HCT116 (cell line): Measurements from ENCODE around the gene SH3YL1. TPM values are rescaled to one million over a fixed set of nuclear protein-coding genes. Genes with fewer than 3 reads are reported as not detected.

ENCODE experiments used
- ATAC-seq: fragments of 200-7000 bp; cut with Tn5 transposase; 2 replicates; pipeline ENCODE4 v1.9.1; 2020; ENCODE audit warnings: mild to moderate bottlenecking, moderate library complexity
- BruUV-seq: library from RNA; stranded (reverse); fragments of 400-500 nt; replicated peaks from 2 replicates; lab custom pipeline; 2021; lab: Mats Ljungman, UMichigan
- CTCF ChIA-PET: fragments of 300-600 bp; sonication (Branson Sonifier 250); formaldehyde crosslinking; loops from one replicate; lab custom pipeline; 2021; ENCODE audit warnings: antibody characterized with exemption; lab: Charles Lee
- POLR2A ChIA-PET: fragments of 300-600, 350-600 bp; sonication (Branson Sonifier 250); formaldehyde crosslinking; loops from one replicate; lab custom pipeline; 2021; ENCODE audit warnings: antibody characterized with exemption; lab: Charles Lee
- RAD21 ChIA-PET, 2 experiments: fragments of 300-600 bp; sonication (Branson Sonifier 250); formaldehyde crosslinking; loops; one replicate each; lab custom pipeline; 2023; ENCODE audit warnings: low total read pairs in 2 of 2; ENCODE audit not compliant: uncharacterized antibody in 2 of 2, unreplicated experiment in 2 of 2, low non-redundant PET in 1 of 2; lab: Charles Lee
- DNase-seq: peaks from one replicate; pipeline ENCODE4 v3.0.0-alpha.2; 2010; ENCODE audit warnings: low read depth, low spot score
- H2AFZ ChIP-seq: fragments of 200-600 bp; shearing (Covaris generic), sonication (generic); 2 replicates; pipeline ENCODE4 v1.6.1; 2017; ENCODE audit warnings: low read depth, mixed run types, mixed read lengths, antibody characterized with exemption, low read length; ENCODE audit not compliant: poor library complexity, severe bottlenecking
- H3K27ac ChIP-seq: 2 replicates; pipeline ENCODE4 v1.5.1; 2012; ENCODE audit warnings: low read depth, low read length
- H3K27me3 ChIP-seq: fragments of 200-600 bp; sonication (generic); 2 replicates; pipeline ENCODE4 v1.6.1; 2016; ENCODE audit warnings: mixed run types, low read length, mixed read lengths; ENCODE audit not compliant: insufficient read depth
- H3K36me3 ChIP-seq, 2 experiments: fragments of 200-500 bp in 1 of 2; fragments of 200-600 bp in 1 of 2; sonication (Bioruptor generic) in 1 of 2; sonication (generic) in 1 of 2; 2 replicates each; pipeline versions ENCODE4 v1.5.1 to v1.6.1; 2014 to 2016; ENCODE audit warnings: low read length in 2 of 2, inconsistent platforms in 1 of 2, mixed read lengths in 1 of 2, mixed run types in 1 of 2; ENCODE audit not compliant: insufficient read depth in 2 of 2, control insufficient read depth in 1 of 2
- H3K4me1 ChIP-seq, 2 experiments: fragments of 200-600 bp in 1 of 2; sonication (generic) in 1 of 2; 2 replicates each; pipeline versions ENCODE4 v1.5.1 to v1.6.1; 2012 to 2017; ENCODE audit warnings: low read length in 2 of 2, inconsistent platforms in 1 of 2, mild to moderate bottlenecking in 1 of 2, mixed read lengths in 1 of 2, mixed run types in 1 of 2, moderate library complexity in 1 of 2; ENCODE audit not compliant: insufficient read depth in 2 of 2, control insufficient read depth in 1 of 2
- H3K4me2 ChIP-seq: fragments of 200-600 bp; sonication (generic); 2 replicates; pipeline ENCODE4 v1.6.1; 2017; ENCODE audit warnings: mixed run types, low read length, mixed read lengths
- H3K4me3 ChIP-seq, 2 experiments: fragments of 200-600 bp in 1 of 2; sonication (generic) in 1 of 2; replicated peaks in 1 of 2; 2 replicates each; pipeline ENCODE4 v1.5.1; 2011 to 2016; ENCODE audit warnings: low read length in 2 of 2, control low read depth in 1 of 2, low read depth in 1 of 2, mild to moderate bottlenecking in 1 of 2, mixed read lengths in 1 of 2, mixed run types in 1 of 2
- H3K79me2 ChIP-seq: fragments of 200-600 bp; sonication (generic); 2 replicates; pipeline ENCODE4 v1.6.1; 2017; ENCODE audit warnings: mild to moderate bottlenecking, mixed run types, low read length, moderate library complexity, mixed read lengths; ENCODE audit not compliant: insufficient read depth
- H3K9ac ChIP-seq: fragments of 200-600 bp; sonication (generic); 2 replicates; pipeline ENCODE4 v1.6.1; 2016; ENCODE audit warnings: low read length, mixed read lengths
- H3K9me2 ChIP-seq: fragments of 200-600 bp; sonication (generic), shearing (Covaris generic); 2 replicates; pipeline ENCODE4 v1.6.1; 2017; ENCODE audit warnings: mixed run types, mild to moderate bottlenecking, moderate library complexity; ENCODE audit not compliant: insufficient read depth
- H3K9me3 ChIP-seq, 2 experiments: fragments of 200-500 bp in 1 of 2; fragments of 200-600 bp in 1 of 2; sonication (Bioruptor generic) in 1 of 2; sonication (generic) in 1 of 2; 2 replicates each; pipeline ENCODE4 v1.6.1; 2014 to 2017; ENCODE audit warnings: low read length in 2 of 2, mixed read lengths in 2 of 2, inconsistent platforms in 1 of 2, low read depth in 1 of 2, mild to moderate bottlenecking in 1 of 2, mixed run types in 1 of 2, moderate library complexity in 1 of 2; ENCODE audit not compliant: control insufficient read depth in 1 of 2, insufficient read depth in 1 of 2
- H4K20me1 ChIP-seq: fragments of 200-600 bp; sonication (generic), shearing (Covaris generic); 2 replicates; pipeline ENCODE4 v1.6.1; 2017; ENCODE audit warnings: mixed run types, mild to moderate bottlenecking, moderate library complexity; ENCODE audit not compliant: insufficient read depth
- ATF3 ChIP-seq: IDR thresholded peaks from 2 replicates; pipeline ENCODE4 v1.6.1; 2012
- CBX3 ChIP-seq: IDR thresholded peaks from 2 replicates; pipeline ENCODE4 v1.6.1; 2012; ENCODE audit warnings: low read depth
- CEBPB ChIP-seq: IDR thresholded peaks from 2 replicates; pipeline ENCODE4 v1.6.1; 2012; ENCODE audit warnings: low read depth
- CTCF ChIP-seq, 3 experiments: fragments of 200-600 bp in 1 of 3; sonication (generic) in 1 of 3; IDR thresholded peaks in 2 of 3; conservative IDR thresholded peaks in 1 of 3; 2 replicates each; pipeline ENCODE4 v1.5.1; 2012 to 2017; ENCODE audit warnings: low read depth in 2 of 3, low read length in 2 of 3, antibody characterized with exemption in 1 of 3, borderline replicate concordance in 1 of 3, control low read depth in 1 of 3, mild to moderate bottlenecking in 1 of 3, mixed read lengths in 1 of 3, mixed run types in 1 of 3, moderate library complexity in 1 of 3; ENCODE audit not compliant: insufficient read depth in 1 of 3
- EGR1 ChIP-seq: IDR thresholded peaks from 2 replicates; pipeline ENCODE4 v1.6.1; 2012; ENCODE audit warnings: low read depth
- ELF1 ChIP-seq: IDR thresholded peaks from 2 replicates; pipeline ENCODE4 v1.6.1; 2012; ENCODE audit warnings: low read depth, borderline replicate concordance
- FOSL1 ChIP-seq: IDR thresholded peaks from 2 replicates; pipeline ENCODE4 v1.6.1; 2012; ENCODE audit warnings: low read depth
- JUND ChIP-seq: IDR thresholded peaks from 2 replicates; pipeline ENCODE4 v1.6.1; 2012
- MAX ChIP-seq: IDR thresholded peaks from 2 replicates; pipeline ENCODE4 v1.6.1; 2012
- POLR2A ChIP-seq: IDR thresholded peaks from 2 replicates; pipeline ENCODE4 v1.7.0; 2011; ENCODE audit warnings: borderline replicate concordance; ENCODE audit not compliant: insufficient read depth, insufficient read length; ENCODE audit errors: extremely low read depth
- POLR2AphosphoS5 ChIP-seq: IDR thresholded peaks from 2 replicates; pipeline ENCODE4 v1.6.1; 2011; ENCODE audit warnings: mild to moderate bottlenecking, low read depth, low read length, moderate library complexity
- RAD21 ChIP-seq: IDR thresholded peaks from 2 replicates; pipeline ENCODE4 v1.6.1; 2012; ENCODE audit warnings: low read depth, mild to moderate bottlenecking
- REST ChIP-seq: IDR thresholded peaks from 2 replicates; pipeline ENCODE4 v1.6.1; 2012; ENCODE audit warnings: low read depth
- SIN3A ChIP-seq: IDR thresholded peaks from 2 replicates; pipeline ENCODE4 v1.6.1; 2012; ENCODE audit warnings: low read depth
- SP1 ChIP-seq: IDR thresholded peaks from 2 replicates; pipeline ENCODE4 v1.6.1; 2012; ENCODE audit warnings: low read depth
- TCF7L2 ChIP-seq: IDR thresholded peaks from 2 replicates; pipeline ENCODE4 v1.7.0; 2011; ENCODE audit warnings: borderline replicate concordance, inconsistent platforms; ENCODE audit not compliant: insufficient read depth, insufficient read length; ENCODE audit errors: extremely low read depth
- YY1 ChIP-seq: IDR thresholded peaks from 2 replicates; pipeline ENCODE4 v1.6.1; 2011; ENCODE audit warnings: low read length, low read depth, moderate library complexity, mild to moderate bottlenecking; ENCODE audit not compliant: insufficient replicate concordance; ENCODE audit errors: extremely low read depth
- ZBTB33 ChIP-seq: IDR thresholded peaks from 2 replicates; pipeline ENCODE4 v1.6.1; 2011; ENCODE audit warnings: mild to moderate bottlenecking, low read length, moderate library complexity; ENCODE audit not compliant: insufficient replicate concordance; ENCODE audit errors: extremely low read depth
- ZFX ChIP-seq: fragments of 450-650 bp; IDR thresholded peaks from 2 replicates; pipeline ENCODE4 v1.6.1; 2017
- ZNF274 ChIP-seq: fragments of 200-500 bp; sonication (Bioruptor generic); IDR thresholded peaks from 2 replicates; pipeline ENCODE4 v1.6.1; 2014; ENCODE audit warnings: mild to moderate bottlenecking, low read depth, low read length, inconsistent platforms
- intact Hi-C: fragments of 100-400 bp; cut with micrococcal nuclease; formaldehyde crosslinking; loops from 2 replicates; pipeline ENCODE4 v1.10.0; 2022
- total RNA-seq: library from RNA; stranded (reverse); gene quantifications from one replicate; pipeline ENCODE4 v1.2.1, GENCODE V29; 2021; ENCODE audit not compliant: unreplicated experiment

The SH3YL1 gene
- total RNA-seq, 1 experiment from 2014 or later, result 32.8 TPM

- Histone ChIP-seq H2AFZ (no peak overlapping the region), H3K9me3 (no peaks in the 10 kb centered on the region), H3K79me2 (no peaks in the 10 kb centered on the region)
- no peak for TF ChIP-seq EGR1
- TF ChIP-seq POLR2A, result no peak
- no peak for TF ChIP-seq SP1
- TF ChIP-seq FOSL1, result no peak
- no peak for TF ChIP-seq RAD21
- no peak for TF ChIP-seq CTCF (IDR thresholded peaks at IDR 0.05 in 2 of 3, conservative IDR thresholded peaks at IDR 0.05 in 1 of 3; ENCODE audit: borderline replicate concordance in 1 of 3, insufficient read depth in 1 of 3, low read depth in 2 of 3, low read length in 2 of 3)
- no peak for TF ChIP-seq TCF7L2
- TF ChIP-seq ATF3, result no peak
- TF ChIP-seq ZNF274, result no peak
- TF ChIP-seq ZFX, result no peak
- TF ChIP-seq ZBTB33, result no peak
- no peak for TF ChIP-seq REST
- no peak for TF ChIP-seq YY1
- TF ChIP-seq ELF1, result no peak
- no peak for TF ChIP-seq CBX3
- TF ChIP-seq POLR2AphosphoS5, result no peak
- TF ChIP-seq CEBPB, result no peak
- no peak for TF ChIP-seq MAX
- no peak for TF ChIP-seq SIN3A
- TF ChIP-seq JUND, result no peak
- TF ChIP-seq, all 23 proteins: peak for 0
- Histone ChIP-seq H3K9ac (no peak overlapping the region), H3K4me1 (no peaks in the 10 kb centered on the region), H3K36me3 (no peaks in the 10 kb centered on the region; a peak in 1 of 4 replicates), H3K4me3 (no peak overlapping the region), H3K4me2 (no peak overlapping the region), H3K9me2 (no peaks in the 10 kb centered on the region), H3K27me3 (peaks cover 7% of the 10 kb centered on the region; the same call in 1 of the 2 replicates), H3K27ac (no peak overlapping the region), H4K20me1 (no peaks in the 10 kb centered on the region)
- ChIA-PET RAD21 (no interaction called here), CTCF (no interaction called here), POLR2A (no interaction called here)
- ATAC-seq (no peak), DNase-seq (no peak)
- BruUV-seq, result no TSS peak
- intact Hi-C loops, result no loop called here
Measured at GRCh38 chr2:213932-214693, 49.7 kb downstream of the SH3YL1 start.
